SK-N-SH (cell line): ENCODE results near the gene TBC1D20. TPM values are rescaled to one million over a fixed set of nuclear protein-coding genes. Genes with fewer than 3 reads are reported as not detected.
A peak's percentile ranks its signal among the peaks of the same experiment; 100 is the strongest.
"Not testable (repeated sequence)": the region's sequence is repeated elsewhere in the genome, so short reads cannot be mapped to it uniquely, and the experiment has no call there.

Experiments used
- CTCF ChIA-PET: fragments of 300-600, 350-600 bp; formaldehyde crosslinking; extraction: SDS; loops from one replicate; lab custom pipeline; 2021; lab: Yijun Ruan, JAX
- POLR2A ChIA-PET: fragments of 350-600 bp; sonication (Branson Sonifier 250); formaldehyde crosslinking; extraction: SDS; loops from one replicate; lab custom pipeline; 2020; ENCODE audit warnings: antibody characterized with exemption, inconsistent platforms; lab: Yijun Ruan, JAX
- DNase-seq: peaks from one replicate; pipeline ENCODE4 v3.0.0; 2012
- H2AFZ ChIP-seq: fragments of 200-600 bp; sonication (generic); 2 replicates; pipeline ENCODE4 v1.8.1; 2016; ENCODE audit warnings: antibody characterized with exemption, mild to moderate bottlenecking, low read depth
- H3F3A ChIP-seq: fragments of 200-600 bp; sonication (generic); replicated peaks from 2 replicates; pipeline ENCODE3; 2016; ENCODE audit warnings: antibody characterized with exemption, mild to moderate bottlenecking; ENCODE audit not compliant: insufficient read depth
- H3K27ac ChIP-seq, 2 experiments: fragments of 200-500 bp in 1 of 2; fragments of 200-600 bp in 1 of 2; sonication (Bioruptor generic) in 1 of 2; sonication (generic), shearing (Covaris generic) in 1 of 2; 2 replicates each; pipeline versions ENCODE4 v1.5.1 to v1.6.1; 2014 to 2016; ENCODE audit warnings: low read depth in 2 of 2, inconsistent platforms in 1 of 2, low read length in 1 of 2, mild to moderate bottlenecking in 1 of 2, mixed read lengths in 1 of 2
- H3K27me3 ChIP-seq: fragments of 200-600 bp; sonication (generic), shearing (Covaris generic); 2 replicates; pipeline ENCODE4 v1.6.1; 2016; ENCODE audit warnings: mixed run types; ENCODE audit not compliant: insufficient read depth
- H3K36me3 ChIP-seq, 2 experiments: fragments of 200-500 bp in 1 of 2; fragments of 200-600 bp in 1 of 2; sonication (Bioruptor generic) in 1 of 2; sonication (generic) in 1 of 2; replicated peaks in 1 of 2; 2 replicates each; pipeline versions ENCODE3 to v1.5.1; 2014 to 2016; ENCODE audit warnings: low read length in 1 of 2, mild to moderate bottlenecking in 1 of 2; ENCODE audit not compliant: insufficient read depth in 2 of 2, control insufficient read depth in 1 of 2
- H3K4me1 ChIP-seq, 2 experiments: fragments of 200-500 bp in 1 of 2; fragments of 200-600 bp in 1 of 2; sonication (Bioruptor generic) in 1 of 2; sonication (generic), shearing (Covaris generic) in 1 of 2; 2 replicates each; pipeline versions ENCODE4 v1.5.1 to v1.6.1; 2014 to 2016; ENCODE audit warnings: low read depth in 1 of 2, low read length in 1 of 2, mixed run types in 1 of 2; ENCODE audit not compliant: insufficient read depth in 2 of 2, control insufficient read depth in 1 of 2
- H3K4me2 ChIP-seq: fragments of 200-600 bp; sonication (generic), shearing (Covaris generic); 2 replicates; pipeline ENCODE4 v1.6.1; 2017; ENCODE audit warnings: mixed run types
- H3K4me3 ChIP-seq, 2 experiments: fragments of 200-500 bp in 1 of 2; fragments of 200-600 bp in 1 of 2; sonication (Bioruptor generic) in 1 of 2; sonication (generic), shearing (Covaris generic) in 1 of 2; 2 replicates each; pipeline versions ENCODE4 v1.5.1 to v1.8.1; 2014 to 2016; ENCODE audit warnings: low read depth in 2 of 2, inconsistent platforms in 1 of 2, low read length in 1 of 2, mild to moderate bottlenecking in 1 of 2, mixed read lengths in 1 of 2, moderate library complexity in 1 of 2
- H3K79me2 ChIP-seq: fragments of 200-600 bp; sonication (generic); 2 replicates; pipeline ENCODE4 v1.8.1; 2017; ENCODE audit warnings: mild to moderate bottlenecking; ENCODE audit not compliant: insufficient read depth
- H3K9ac ChIP-seq: fragments of 200-600 bp; sonication (generic); 2 replicates; pipeline ENCODE4 v1.6.1; 2017; ENCODE audit warnings: mixed run types
- H3K9me2 ChIP-seq: fragments of 200-600 bp; sonication (generic); 2 replicates; pipeline ENCODE4 v1.6.1; 2017; ENCODE audit warnings: mixed run types
- H3K9me3 ChIP-seq: fragments of 200-600 bp; sonication (generic); 2 replicates; pipeline ENCODE4 v1.6.1; 2017; ENCODE audit warnings: mixed run types, mild to moderate bottlenecking, moderate library complexity
- H4K20me1 ChIP-seq: fragments of 200-600 bp; sonication (generic); 2 replicates; pipeline ENCODE4 v1.6.1; 2017; ENCODE audit warnings: mild to moderate bottlenecking, mixed run types; ENCODE audit not compliant: insufficient read depth
- EZH2phosphoT487 ChIP-seq: fragments of 200-600 bp; sonication (generic); IDR thresholded peaks from 2 replicates; pipeline ENCODE4 v1.6.1; 2017; ENCODE audit warnings: low read depth, mixed run types, mild to moderate bottlenecking, antibody characterized with exemption, moderate library complexity, borderline replicate concordance
- FOSL2 ChIP-seq: IDR thresholded peaks from 2 replicates; pipeline ENCODE4 v1.4.0; 2012; ENCODE audit warnings: low read depth, mild to moderate bottlenecking, moderate library complexity, borderline replicate concordance
- FOXM1 ChIP-seq: IDR thresholded peaks from 2 replicates; pipeline ENCODE4 v1.4.0; 2012; ENCODE audit warnings: low read depth, mild to moderate bottlenecking
- JUND ChIP-seq: IDR thresholded peaks from 2 replicates; pipeline ENCODE4 v1.4.0; 2012
- MEF2A ChIP-seq: IDR thresholded peaks from 2 replicates; pipeline ENCODE4 v1.4.0; 2012; ENCODE audit warnings: low read depth, borderline replicate concordance
- MXI1 ChIP-seq: IDR thresholded peaks from 2 replicates; pipeline ENCODE4 v1.6.1; 2012; ENCODE audit warnings: mild to moderate bottlenecking, low read depth, low read length, improper control_type of control experiment
- NFIC ChIP-seq: IDR thresholded peaks from 2 replicates; pipeline ENCODE4 v1.4.0; 2012; ENCODE audit warnings: borderline replicate concordance
- NRF1 ChIP-seq: IDR thresholded peaks from 2 replicates; pipeline ENCODE4 v1.6.1; 2012; ENCODE audit warnings: low read depth, mild to moderate bottlenecking, low read length
- POLR2AphosphoS5 ChIP-seq: IDR thresholded peaks from 2 replicates; pipeline ENCODE4 v1.6.1; 2012; ENCODE audit warnings: low read depth, low read length
- RCOR1 ChIP-seq: fragments of 150-350 bp; IDR thresholded peaks from 2 replicates; pipeline ENCODE4 v1.6.1; 2017; ENCODE audit warnings: antibody characterized with exemption, low read length
- SMC3 ChIP-seq: IDR thresholded peaks from 2 replicates; pipeline ENCODE4 v1.6.1; 2012; ENCODE audit warnings: low read depth, low read length, improper control_type of control experiment
- TAF1 ChIP-seq: IDR thresholded peaks from 2 replicates; pipeline ENCODE4 v1.6.1; 2012; ENCODE audit warnings: low read depth, mild to moderate bottlenecking, low read length, moderate library complexity, borderline replicate concordance
- TCF12 ChIP-seq: IDR thresholded peaks from 2 replicates; pipeline ENCODE4 v1.4.0; 2012
- WGBS: methylation state at CpG from one replicate; pipeline ENCODE4 v1.1.6; 2017; ENCODE audit warnings: low lambda C conversion rate; 5-methylcytosine and 5-hydroxymethylcytosine counted together
- polyA plus RNA-seq, 3 experiments: library from polyadenylated mRNA; depleted of rRNA; stranded (reverse); fragments of >200 nt; gene quantifications; 2 replicates each; pipeline ENCODE4 v1.2.3, GENCODE V29; 2012
- TF ChIP-seq, protein P1 (sequence below): IDR thresholded peaks from 2 replicates; pipeline ENCODE4; 2012
- TF ChIP-seq, protein P2 (sequence below): fragments of 150-350 bp; IDR thresholded peaks from 2 replicates; pipeline ENCODE4 v1.6.1; 2017; ENCODE audit warnings: antibody characterized with exemption, low read length, low read depth, borderline replicate concordance
- TF ChIP-seq, protein P3 (sequence below): fragments of 150-350 bp; IDR thresholded peaks from 2 replicates; pipeline ENCODE4 v1.6.1; 2016; ENCODE audit warnings: mild to moderate bottlenecking, low read depth, low read length
- TF ChIP-seq, protein P4 (sequence below): IDR thresholded peaks from 2 replicates; pipeline ENCODE4 v1.4.0; 2012; ENCODE audit warnings: low read depth, borderline replicate concordance

Gene TBC1D20
- polyA plus RNA-seq, 1 of the 3 experiments (the other 2 are of a cell fraction) = 27.7 TPM

DNA sequence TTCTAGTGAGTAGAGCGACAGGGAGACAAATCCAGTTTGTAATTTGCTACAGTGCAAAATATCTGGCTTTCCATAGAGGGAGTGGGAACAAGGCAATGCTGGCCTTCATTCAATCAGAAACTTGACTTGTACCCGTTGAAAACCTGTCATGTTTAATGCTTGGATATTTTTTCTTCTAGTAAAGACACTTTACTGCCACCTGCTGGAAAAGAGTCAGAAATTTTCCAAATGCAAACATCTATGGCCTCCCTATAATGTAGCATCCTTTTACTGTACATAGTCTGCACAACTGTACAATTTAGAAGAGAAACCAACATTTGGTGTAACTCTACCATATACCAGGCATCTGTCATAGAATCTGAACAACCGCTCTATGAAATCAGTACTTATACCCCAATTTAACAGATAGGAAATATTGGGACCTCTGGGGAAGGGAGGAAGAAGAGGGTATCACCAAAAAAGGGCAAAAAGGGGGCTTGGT, 16.7 kb upstream of the TBC1D20 start (continued):
- TF ChIP-seq, protein P1, sequence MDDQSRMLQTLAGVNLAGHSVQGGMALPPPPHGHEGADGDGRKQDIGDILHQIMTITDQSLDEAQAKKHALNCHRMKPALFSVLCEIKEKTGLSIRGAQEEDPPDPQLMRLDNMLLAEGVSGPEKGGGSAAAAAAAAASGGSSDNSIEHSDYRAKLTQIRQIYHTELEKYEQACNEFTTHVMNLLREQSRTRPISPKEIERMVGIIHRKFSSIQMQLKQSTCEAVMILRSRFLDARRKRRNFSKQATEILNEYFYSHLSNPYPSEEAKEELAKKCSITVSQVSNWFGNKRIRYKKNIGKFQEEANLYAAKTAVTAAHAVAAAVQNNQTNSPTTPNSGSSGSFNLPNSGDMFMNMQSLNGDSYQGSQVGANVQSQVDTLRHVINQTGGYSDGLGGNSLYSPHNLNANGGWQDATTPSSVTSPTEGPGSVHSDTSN = no peak
- TF ChIP-seq FOSL2 = no peak
- TF ChIP-seq, protein P2, sequence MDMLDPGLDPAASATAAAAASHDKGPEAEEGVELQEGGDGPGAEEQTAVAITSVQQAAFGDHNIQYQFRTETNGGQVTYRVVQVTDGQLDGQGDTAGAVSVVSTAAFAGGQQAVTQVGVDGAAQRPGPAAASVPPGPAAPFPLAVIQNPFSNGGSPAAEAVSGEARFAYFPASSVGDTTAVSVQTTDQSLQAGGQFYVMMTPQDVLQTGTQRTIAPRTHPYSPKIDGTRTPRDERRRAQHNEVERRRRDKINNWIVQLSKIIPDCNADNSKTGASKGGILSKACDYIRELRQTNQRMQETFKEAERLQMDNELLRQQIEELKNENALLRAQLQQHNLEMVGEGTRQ = no peak
- no peak for TF ChIP-seq MXI1
- TF ChIP-seq NRF1 = no peak
- TF ChIP-seq JUND = no peak
- no peak for TF ChIP-seq NFIC
- peak; percentile 4; the same call in 1 of the 2 replicates for TF ChIP-seq POLR2AphosphoS5

DNA sequence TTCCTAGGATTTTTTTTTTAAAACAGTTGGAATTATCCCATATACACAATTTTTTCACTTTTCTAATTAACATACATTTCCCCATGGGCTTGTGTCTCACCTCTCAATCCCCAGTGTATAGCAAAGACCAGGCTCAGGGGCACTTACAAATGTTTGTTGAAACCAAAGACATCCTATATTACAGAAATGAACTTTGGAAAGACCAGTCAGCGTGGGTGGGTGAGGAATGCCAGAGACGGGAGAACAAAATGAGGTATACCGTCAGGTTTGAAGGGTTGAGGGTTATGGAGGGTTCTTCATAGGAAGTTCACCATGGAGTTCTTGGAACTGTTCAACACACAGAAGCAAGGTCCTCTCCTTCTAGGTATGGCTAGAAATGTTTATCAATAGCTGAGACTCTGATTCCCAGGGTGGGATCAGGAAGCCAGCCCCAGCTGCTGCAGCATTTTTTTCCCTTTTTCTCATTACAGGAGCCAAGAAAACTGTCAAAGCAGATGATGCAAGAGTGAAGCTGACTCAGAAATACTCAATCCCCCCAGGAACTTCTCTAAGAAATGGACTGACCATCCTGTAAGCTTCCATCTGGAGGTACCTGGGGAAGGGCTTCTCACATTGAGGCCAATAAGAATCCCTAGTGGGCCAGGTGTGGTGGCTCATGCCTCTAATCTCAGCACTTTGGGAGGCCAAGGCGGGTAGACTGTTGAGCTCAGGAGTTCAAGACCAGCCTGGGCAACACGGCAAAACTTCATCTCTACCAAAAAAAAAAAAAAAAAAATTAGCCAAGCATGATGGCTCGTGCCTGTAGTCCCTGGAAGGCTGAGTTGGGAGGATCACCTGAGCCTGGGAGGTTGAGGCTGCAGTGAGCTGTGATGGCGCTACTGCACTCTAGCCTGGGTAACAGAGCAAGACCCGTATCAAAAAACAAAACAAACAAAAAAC, 15.9 kb upstream of the TBC1D20 start:
- H3K4me2 ChIP-seq = no peak overlapping the region; the same call in 1 of the 2 replicates
- H3K9me2 ChIP-seq = no peaks in the 10 kb centered on the region
- DNase-seq = no peak
- peaks cover 20% of the 10 kb centered on the region for H3F3A ChIP-seq
- H3K4me1 ChIP-seq = no peaks in the 10 kb centered on the region
- peaks cover 42 to 53% of the 10 kb centered on the region in 2 experiments for H3K36me3 ChIP-seq
- H3K9me3 ChIP-seq = no peaks in the 10 kb centered on the region
- H4K20me1 ChIP-seq = 0 out of 2 replicates have a peak, but pooled peaks cover 9% of the 10 kb centered on the region
- 98% methylated on average over 8 of the region's 8 CpGs for WGBS
- no peaks in the 10 kb centered on the region for H3K27me3 ChIP-seq
- no peak overlapping the region for H2AFZ ChIP-seq
- H3K9ac ChIP-seq = no peak overlapping the region
- CTCF ChIA-PET = interaction anchor here (0.9 to 4.9 kb wide), 8 partner anchors 11 to 124 kb away, joined by 3 to 21 read pairs (median 4); no protein-coding TSS in a partner anchor
- no peaks in the 10 kb centered on the region for H3K79me2 ChIP-seq
- TF ChIP-seq TCF12 (no peak), SMC3 (no peak), NFIC (no peak), EZH2phosphoT487 (no peak), NRF1 (no peak), RCOR1 (no peak), MEF2A (no peak), JUND (no peak), FOXM1 (no peak), FOSL2 (no peak), TAF1 (no peak)
- TF ChIP-seq, protein P3, sequence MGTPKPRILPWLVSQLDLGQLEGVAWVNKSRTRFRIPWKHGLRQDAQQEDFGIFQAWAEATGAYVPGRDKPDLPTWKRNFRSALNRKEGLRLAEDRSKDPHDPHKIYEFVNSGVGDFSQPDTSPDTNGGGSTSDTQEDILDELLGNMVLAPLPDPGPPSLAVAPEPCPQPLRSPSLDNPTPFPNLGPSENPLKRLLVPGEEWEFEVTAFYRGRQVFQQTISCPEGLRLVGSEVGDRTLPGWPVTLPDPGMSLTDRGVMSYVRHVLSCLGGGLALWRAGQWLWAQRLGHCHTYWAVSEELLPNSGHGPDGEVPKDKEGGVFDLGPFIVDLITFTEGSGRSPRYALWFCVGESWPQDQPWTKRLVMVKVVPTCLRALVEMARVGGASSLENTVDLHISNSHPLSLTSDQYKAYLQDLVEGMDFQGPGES = no peak
- TF ChIP-seq, protein P4, sequence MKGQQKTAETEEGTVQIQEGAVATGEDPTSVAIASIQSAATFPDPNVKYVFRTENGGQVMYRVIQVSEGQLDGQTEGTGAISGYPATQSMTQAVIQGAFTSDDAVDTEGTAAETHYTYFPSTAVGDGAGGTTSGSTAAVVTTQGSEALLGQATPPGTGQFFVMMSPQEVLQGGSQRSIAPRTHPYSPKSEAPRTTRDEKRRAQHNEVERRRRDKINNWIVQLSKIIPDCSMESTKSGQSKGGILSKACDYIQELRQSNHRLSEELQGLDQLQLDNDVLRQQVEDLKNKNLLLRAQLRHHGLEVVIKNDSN = no peak
- TF ChIP-seq, all 33 proteins: peak for 0
- POLR2A ChIA-PET = no interaction called here
- H3K27ac ChIP-seq = no peak overlapping the region
- no peak overlapping the region for H3K4me3 ChIP-seq

DNA sequence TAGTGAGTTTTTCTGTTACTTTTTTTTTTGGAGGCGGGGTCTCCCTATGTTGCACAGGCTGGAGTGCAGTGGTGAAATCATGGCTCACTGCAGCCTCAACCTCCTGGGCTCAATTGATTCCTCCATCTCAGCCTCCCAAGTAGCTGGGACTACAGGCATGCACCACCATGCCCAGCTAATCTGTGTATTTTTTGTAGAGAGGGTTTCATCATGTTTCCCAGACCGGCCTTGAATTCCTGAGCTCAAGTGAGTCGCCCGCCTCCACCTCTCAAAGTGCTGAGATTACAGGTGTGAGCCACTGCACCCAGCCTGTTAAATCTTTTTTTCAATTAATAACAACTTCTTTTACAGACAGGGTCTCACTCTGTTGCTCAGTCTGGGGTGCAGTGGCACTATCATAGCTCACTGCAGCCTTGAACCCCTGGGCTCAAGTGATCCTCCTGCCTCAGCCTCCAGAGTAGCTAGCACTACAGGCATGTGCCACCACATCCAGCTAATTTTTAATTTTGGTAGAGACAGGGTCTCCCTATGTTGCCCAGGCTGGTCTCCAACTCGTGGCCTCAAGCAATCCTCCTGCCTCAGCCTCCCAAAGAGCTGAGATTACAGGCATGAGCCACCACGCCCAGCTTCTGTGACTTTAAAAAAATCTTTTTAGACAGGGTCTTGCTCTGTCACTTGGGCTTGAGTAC, 14.4 kb upstream of the TBC1D20 start:
- H3K4me1 ChIP-seq, H3K27me3 ChIP-seq, H3K27ac ChIP-seq, H3K79me2 ChIP-seq, H3K9me2 ChIP-seq, H4K20me1 ChIP-seq, H3K9ac ChIP-seq, DNase-seq, H2AFZ ChIP-seq, H3K9me3 ChIP-seq, H3K4me2 ChIP-seq, H3K4me3 ChIP-seq: not testable (repeated sequence)
- POLR2A ChIA-PET = interaction anchor here (0.9 kb wide), 1 partner anchor 15 kb away, joined by 3 read pairs; no protein-coding TSS in a partner anchor
- Histone ChIP-seq H3K36me3 (peaks cover 26 to 40% of the 10 kb centered on the region in 2 experiments), H3F3A (peaks cover 18% of the 10 kb centered on the region)
- CTCF ChIA-PET = interaction anchor here (0.8 to 4.9 kb wide), 8 partner anchors 9 to 263 kb away, joined by 3 to 21 read pairs (median 4); partner anchors contain the start of gene TBC1D20
- 96% methylated on average over 6 of the region's 6 CpGs for WGBS
